ENCODE measurements around the gene FAM236A. TPM values are rescaled to one million over a fixed set of nuclear protein-coding genes. Genes with fewer than 3 reads are reported as not detected.
"Not testable (repeated sequence)": the region's sequence is repeated elsewhere in the genome, so short reads cannot be mapped to it uniquely, and the experiment has no call there.

Gene FAM236A
- total RNA-seq, 4 donors from 2014 or later: not detected

DNA sequence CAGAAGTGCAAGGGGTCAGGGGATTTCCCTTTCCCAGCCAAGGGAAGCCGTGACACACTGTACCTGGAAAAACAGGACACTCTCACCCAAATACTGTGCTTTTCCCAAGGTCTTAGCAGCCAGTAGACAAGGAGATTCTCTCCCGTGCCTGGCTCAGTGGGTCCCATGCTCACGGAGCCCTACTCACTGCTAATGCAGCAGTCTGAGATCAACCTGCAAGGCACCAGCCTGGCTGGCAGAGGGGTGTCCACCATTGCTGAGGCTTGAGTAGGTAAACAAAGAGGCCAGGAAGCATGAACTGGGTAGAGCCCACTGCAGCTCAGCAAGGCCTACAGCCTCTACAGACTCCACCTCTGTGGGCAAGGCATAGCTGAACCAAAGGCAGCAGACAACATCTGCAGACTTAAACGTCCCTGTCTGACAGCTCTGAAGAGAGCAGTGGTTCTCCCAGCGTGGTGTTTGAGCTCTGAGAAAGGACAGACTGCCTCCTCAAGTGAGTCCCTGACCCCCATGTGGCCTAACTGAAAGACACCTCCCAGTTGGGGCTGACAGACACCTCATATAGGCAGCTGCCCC is 43.0 kb downstream of the FAM236A start:
- H3K4me3 ChIP-seq; H3K27me3 ChIP-seq; H3K27ac ChIP-seq; H3K36me3 ChIP-seq; H3K4me1 ChIP-seq; intact Hi-C loops (cut with DNase I); H3K9me3 ChIP-seq; DNase-seq: not testable (repeated sequence)
- WGBS, 2 donors: 55% methylated on average over 3 of the region's 5 CpGs; no CpG with 5 or more reads in 1 of the 2 donors

Other genes starting within 250 kb of the FAM236A start
- 10 to 100 TPM in 1 of 4 donors, 1 to 10 TPM in 3; 5.6 to 10.3 (median 7.2) TPM for gene PHKA1, start 223.9 kb upstream of the FAM236A start, total RNA-seq
- not detected for gene DMRTC1B, start 161.3 kb upstream of the FAM236A start, total RNA-seq
- gene FAM236B, start 155.5 kb upstream of the FAM236A start, total RNA-seq: not detected
- gene FAM236D, start 130.0 kb upstream of the FAM236A start, total RNA-seq: not detected
- gene FAM236C, start 25.6 kb upstream of the FAM236A start, total RNA-seq: not detected
- not detected for gene DMRTC1, start 5.6 kb downstream of the FAM236A start, total RNA-seq
- gene PABPC1L2B, start 64.7 kb downstream of the FAM236A start, total RNA-seq: not detected
- gene PABPC1L2A, start 141.3 kb downstream of the FAM236A start, total RNA-seq: not detected